Gastrocnemius medialis (tissue), 4 donors: ENCODE data around the gene GIT2.

Experiments
- CTCF ChIP-seq, 5 experiments: fragments of 450-650 bp in 3 of 5; fragments of 200-600 bp in 2 of 5; sonication (generic) in 2 of 5; IDR thresholded peaks in 4 of 5; conservative IDR thresholded peaks in 1 of 5; 1 replicate in 4 of 5; 2 replicates in 1 of 5; pipeline ENCODE4 v1.5.1; 2016 to 2019; ENCODE audit warnings: antibody characterized with exemption in 5 of 5, mild to moderate bottlenecking in 3 of 5, moderate library complexity in 3 of 5
- POLR2A ChIP-seq, 2 donors: fragments of 450-650 bp; IDR thresholded peaks; one replicate each; pipeline ENCODE4 v1.6.1; 2017; ENCODE audit warnings: antibody characterized with exemption in 2 of 2, mild to moderate bottlenecking in 2 of 2, moderate library complexity in 2 of 2

GRCh38 chr12:109926488-109927210, 69.5 kb downstream of the GIT2 start:
- TF ChIP-seq CTCF (IDR thresholded peaks at IDR 0.05 in 4 of 5, conservative IDR thresholded peaks at IDR 0.05 in 1 of 5) = no peak
- no peak for TF ChIP-seq POLR2A (IDR thresholded peaks at IDR 0.05)
